ENCODE data around the gene KNCN. TPM values are rescaled to one million over a fixed set of nuclear protein-coding genes. Genes with fewer than 3 reads are reported as not detected.
A peak's percentile ranks its signal among the peaks of the same experiment; 100 is the strongest.

The KNCN gene
- total and polyA plus RNA-seq, 5 experiments from 2014 or later = not detected

GRCh38 chr1:46558966-46559365, 7.5 kb upstream of the KNCN start:
- Mint-ChIP-seq H3K4me3 (no peak overlapping the region), H3K9me3 (no peaks in the 10 kb centered on the region), H3K27ac (peak overlapping the region in 2 of 10 donors; percentile 34 to 38), H3K36me3 (peaks cover 0 to 38% (median 0%) of the 10 kb centered on the region in 3 donors), H3K4me1 (no peaks in the 10 kb centered on the region), H3K27me3 (no peaks in the 10 kb centered on the region)
- no peak for ATAC-seq
- no peak for DNase-seq
- POLR2A ChIA-PET = no interaction called here

GRCh38 chr1:46558141-46558963, 6.9 kb upstream of the KNCN start:
- Mint-ChIP-seq H3K27me3 (no peaks in the 10 kb centered on the region), H3K4me3 (no peak overlapping the region), H3K9me3 (no peaks in the 10 kb centered on the region), H3K4me1 (no peaks in the 10 kb centered on the region), H3K27ac (peak overlapping the region in 3 of 10 donors; percentile 34 to 50 (median 38)), H3K36me3 (peaks cover 0 to 34% (median 0%) of the 10 kb centered on the region in 3 donors)
- POLR2A ChIA-PET = no interaction called here
- DNase-seq = no peak
- ATAC-seq = no peak

GRCh38 chr1:46557403-46557802, 6.0 kb upstream of the KNCN start:
- H3K4me1 Mint-ChIP-seq = no peaks in the 10 kb centered on the region
- POLR2A ChIA-PET = no interaction called here
- H3K36me3 Mint-ChIP-seq = peaks cover 0 to 26% (median 0%) of the 10 kb centered on the region in 3 donors
- no peak for DNase-seq
- peaks cover 0 to 4% (median 0%) of the 10 kb centered on the region in 5 donors for H3K27me3 Mint-ChIP-seq
- H3K9me3 Mint-ChIP-seq = no peaks in the 10 kb centered on the region
- H3K4me3 Mint-ChIP-seq = no peak overlapping the region
- no peak for ATAC-seq
- H3K27ac Mint-ChIP-seq = peak overlapping the region in 6 of 10 donors; percentile 13 to 68 (median 41)

- H3K27me3 Mint-ChIP-seq = peaks cover 0 to 9% (median 0%) of the 10 kb centered on the region in 5 donors
- POLR2A ChIA-PET = no interaction called here
- H3K4me1 Mint-ChIP-seq = no peaks in the 10 kb centered on the region
- peak overlapping the region in 4 of 10 donors; percentile 9 to 68 (median 30) for H3K27ac Mint-ChIP-seq
- H3K9me3 Mint-ChIP-seq = no peaks in the 10 kb centered on the region
- H3K36me3 Mint-ChIP-seq = peaks cover 0 to 21% (median 0%) of the 10 kb centered on the region in 3 donors
- ATAC-seq (no peak), DNase-seq (no peak)
- H3K4me3 Mint-ChIP-seq = no peak overlapping the region
Observed at GRCh38 chr1:46556822-46557221, 5.4 kb upstream of the KNCN start.

GRCh38 chr1:46555826-46556619, 4.6 kb upstream of the KNCN start:
- H3K9me3 Mint-ChIP-seq = no peaks in the 10 kb centered on the region
- DNase-seq = no peak
- POLR2A ChIA-PET = no interaction called here
- peaks cover 0 to 16% (median 0%) of the 10 kb centered on the region in 5 donors for H3K27me3 Mint-ChIP-seq
- H3K4me3 Mint-ChIP-seq = no peak overlapping the region
- H3K27ac Mint-ChIP-seq = peak overlapping the region in 3 of 10 donors; percentile 14 to 58 (median 28)
- H3K4me1 Mint-ChIP-seq = no peaks in the 10 kb centered on the region
- ATAC-seq = no peak
- peaks cover 0 to 17% (median 0%) of the 10 kb centered on the region in 3 donors for H3K36me3 Mint-ChIP-seq

- DNase-seq (no peak), ATAC-seq (no peak)
- no peak overlapping the region for H3K27ac Mint-ChIP-seq
- H3K36me3 Mint-ChIP-seq = peaks cover 0 to 12% (median 0%) of the 10 kb centered on the region in 3 donors
- no peak overlapping the region for H3K4me3 Mint-ChIP-seq
- H3K4me1 Mint-ChIP-seq = peaks cover 2 to 5% (median 4%) of the 10 kb centered on the region in 4 donors
- no peaks in the 10 kb centered on the region for H3K9me3 Mint-ChIP-seq
- peaks cover 0 to 16% (median under 1%) of the 10 kb centered on the region in 5 donors for H3K27me3 Mint-ChIP-seq
- POLR2A ChIA-PET = no interaction called here
Observed at GRCh38 chr1:46554597-46555381, 3.3 kb upstream of the KNCN start.

- POLR2A ChIA-PET = no interaction called here
- DNase-seq (no peak), ATAC-seq (no peak)
- Mint-ChIP-seq H3K27ac (peak overlapping the region in 1 of 10 donors; percentile 15), H3K36me3 (peaks cover 0 to 8% (median 0%) of the 10 kb centered on the region in 3 donors), H3K9me3 (no peaks in the 10 kb centered on the region), H3K4me3 (no peak overlapping the region), H3K27me3 (peaks cover 0 to 16% (median 4%) of the 10 kb centered on the region in 5 donors), H3K4me1 (peaks cover 8 to 10% (median 9%) of the 10 kb centered on the region in 4 donors)
Observed at GRCh38 chr1:46554236-46554596, 2.8 kb upstream of the KNCN start.

GRCh38 chr1:46553506-46553905, 2.1 kb upstream of the KNCN start:
- Mint-ChIP-seq H3K27me3 (peaks cover 0 to 16% (median 5%) of the 10 kb centered on the region in 5 donors), H3K4me3 (no peak overlapping the region), H3K4me1 (peaks cover 8 to 13% (median 10%) of the 10 kb centered on the region in 4 donors), H3K9me3 (no peaks in the 10 kb centered on the region), H3K27ac (peak overlapping the region in 1 of 10 donors; percentile 28), H3K36me3 (peaks cover 0 to 7% (median 0%) of the 10 kb centered on the region in 3 donors)
- DNase-seq (no peak), ATAC-seq (no peak)
- POLR2A ChIA-PET = no interaction called here

GRCh38 chr1:46552357-46553237, 1.1 kb upstream of the KNCN start:
- H3K27me3 Mint-ChIP-seq = peaks cover 0 to 17% (median 5%) of the 10 kb centered on the region in 5 donors
- no peaks in the 10 kb centered on the region for H3K9me3 Mint-ChIP-seq
- peaks cover 0 to 2% (median 0%) of the 10 kb centered on the region in 3 donors for H3K36me3 Mint-ChIP-seq
- peaks cover 9 to 18% (median 12%) of the 10 kb centered on the region in 4 donors for H3K4me1 Mint-ChIP-seq
- POLR2A ChIA-PET = no interaction called here
- peak overlapping the region in 4 of 10 donors; percentile 44 to 72 (median 52) for H3K27ac Mint-ChIP-seq
- no peak for ATAC-seq
- H3K4me3 Mint-ChIP-seq = no peak overlapping the region
- no peak for DNase-seq

GRCh38 chr1:46550751-46551231, 656 bp downstream of the KNCN start:
- ATAC-seq (no peak), DNase-seq (no peak)
- Mint-ChIP-seq H3K9me3 (no peaks in the 10 kb centered on the region), H3K36me3 (no peaks in the 10 kb centered on the region), H3K27me3 (peaks cover 11 to 35% (median 19%) of the 10 kb centered on the region in 5 donors), H3K27ac (peak overlapping the region in 6 of 10 donors; percentile 29 to 81 (median 65)), H3K4me1 (peaks cover 9 to 18% (median 12%) of the 10 kb centered on the region in 4 donors), H3K4me3 (peak overlapping the region in 1 of 10 donors; percentile 19)
- POLR2A ChIA-PET = no interaction called here

All from naive thymus-derived CD8-positive, alpha-beta T cell (primary cell).